ENCODE measurements around the gene ACBD4. TPM values are rescaled to one million over a fixed set of nuclear protein-coding genes. Genes with fewer than 3 reads are reported as not detected.

The ACBD4 gene
- total RNA-seq, 6 experiments from 2014 or later: 5.0 to 8.0 (median 6.5) TPM

DNA sequence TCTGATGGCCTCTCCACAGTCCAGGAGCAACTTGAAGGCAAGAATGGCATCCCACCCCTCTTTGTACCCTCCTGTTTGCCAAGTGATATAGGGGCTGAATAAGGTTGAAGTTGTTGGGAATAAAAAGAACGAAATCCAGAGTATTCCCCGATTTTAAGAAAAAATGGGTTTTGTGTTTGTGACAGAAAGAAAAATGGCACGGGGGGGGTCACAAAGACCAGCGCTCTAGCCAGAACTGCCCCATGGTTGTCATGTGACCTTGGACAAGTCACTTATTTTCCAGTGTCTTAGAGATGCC is 11.1 kb downstream of the ACBD4 start:
- Mint-ChIP-seq H3K36me3 (ENCODE audit: low read depth) (peaks cover 37% of the 10 kb centered on the region), H3K27ac (peak overlapping the region; percentile 100), H3K4me3 (peak overlapping the region; percentile 96), H3K9me3 (peaks cover 5% of the 10 kb centered on the region), H3K4me1 (ENCODE audit: low read depth) (peaks cover 33% of the 10 kb centered on the region), H3K27me3 (ENCODE audit: insufficient read depth) (peaks cover 21% of the 10 kb centered on the region)
- TF ChIP-seq, protein P1, sequence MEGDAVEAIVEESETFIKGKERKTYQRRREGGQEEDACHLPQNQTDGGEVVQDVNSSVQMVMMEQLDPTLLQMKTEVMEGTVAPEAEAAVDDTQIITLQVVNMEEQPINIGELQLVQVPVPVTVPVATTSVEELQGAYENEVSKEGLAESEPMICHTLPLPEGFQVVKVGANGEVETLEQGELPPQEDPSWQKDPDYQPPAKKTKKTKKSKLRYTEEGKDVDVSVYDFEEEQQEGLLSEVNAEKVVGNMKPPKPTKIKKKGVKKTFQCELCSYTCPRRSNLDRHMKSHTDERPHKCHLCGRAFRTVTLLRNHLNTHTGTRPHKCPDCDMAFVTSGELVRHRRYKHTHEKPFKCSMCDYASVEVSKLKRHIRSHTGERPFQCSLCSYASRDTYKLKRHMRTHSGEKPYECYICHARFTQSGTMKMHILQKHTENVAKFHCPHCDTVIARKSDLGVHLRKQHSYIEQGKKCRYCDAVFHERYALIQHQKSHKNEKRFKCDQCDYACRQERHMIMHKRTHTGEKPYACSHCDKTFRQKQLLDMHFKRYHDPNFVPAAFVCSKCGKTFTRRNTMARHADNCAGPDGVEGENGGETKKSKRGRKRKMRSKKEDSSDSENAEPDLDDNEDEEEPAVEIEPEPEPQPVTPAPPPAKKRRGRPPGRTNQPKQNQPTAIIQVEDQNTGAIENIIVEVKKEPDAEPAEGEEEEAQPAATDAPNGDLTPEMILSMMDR (IDR thresholded peaks at IDR 0.05): no peak
- DNase-seq: no peak

DNA sequence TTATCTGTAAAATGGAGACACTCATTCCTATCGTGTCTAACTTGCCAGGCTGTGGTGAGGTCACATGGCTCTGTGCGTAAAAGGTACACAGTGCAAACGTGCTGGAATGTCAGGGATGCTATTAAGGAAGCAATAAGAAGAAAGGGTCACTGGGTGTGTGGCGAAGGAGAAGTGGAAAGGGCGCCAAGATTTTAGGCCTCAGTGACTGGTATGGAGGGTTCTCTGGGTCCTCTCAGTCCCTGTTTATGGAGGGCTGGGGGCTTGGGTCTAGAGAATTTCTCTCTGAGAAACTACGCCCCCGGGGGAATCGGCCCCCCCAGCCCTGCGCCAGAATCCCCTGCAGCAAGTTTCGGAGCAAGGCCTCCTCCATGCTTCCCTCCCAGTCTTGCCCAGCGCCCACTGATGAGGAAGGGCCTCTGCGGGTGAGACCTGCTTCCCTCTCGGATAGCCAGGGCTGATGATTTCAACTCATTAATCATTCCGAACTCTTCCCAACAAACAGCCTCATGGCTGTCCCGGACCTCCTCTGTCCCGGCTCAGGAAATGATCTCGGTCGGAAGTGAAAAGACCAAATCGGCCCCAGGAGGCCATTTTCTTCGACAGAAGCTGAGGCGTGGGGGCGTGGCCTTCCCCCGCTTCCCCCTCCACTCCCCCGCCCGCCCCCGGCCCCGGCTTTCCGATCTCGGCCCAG is 11.5 kb downstream of the ACBD4 start:
- Mint-ChIP-seq H3K9me3 (peaks cover 5% of the 10 kb centered on the region), H3K27ac (peak overlapping the region; percentile 100), H3K36me3 (ENCODE audit: low read depth) (peaks cover 38% of the 10 kb centered on the region), H3K27me3 (ENCODE audit: insufficient read depth) (peaks cover 21% of the 10 kb centered on the region), H3K4me1 (ENCODE audit: low read depth) (peaks cover 38% of the 10 kb centered on the region), H3K4me3 (peak overlapping the region; percentile 96)
- peak; percentile 68 for DNase-seq
- TF ChIP-seq, protein P1 (IDR thresholded peaks at IDR 0.05): no peak

DNA sequence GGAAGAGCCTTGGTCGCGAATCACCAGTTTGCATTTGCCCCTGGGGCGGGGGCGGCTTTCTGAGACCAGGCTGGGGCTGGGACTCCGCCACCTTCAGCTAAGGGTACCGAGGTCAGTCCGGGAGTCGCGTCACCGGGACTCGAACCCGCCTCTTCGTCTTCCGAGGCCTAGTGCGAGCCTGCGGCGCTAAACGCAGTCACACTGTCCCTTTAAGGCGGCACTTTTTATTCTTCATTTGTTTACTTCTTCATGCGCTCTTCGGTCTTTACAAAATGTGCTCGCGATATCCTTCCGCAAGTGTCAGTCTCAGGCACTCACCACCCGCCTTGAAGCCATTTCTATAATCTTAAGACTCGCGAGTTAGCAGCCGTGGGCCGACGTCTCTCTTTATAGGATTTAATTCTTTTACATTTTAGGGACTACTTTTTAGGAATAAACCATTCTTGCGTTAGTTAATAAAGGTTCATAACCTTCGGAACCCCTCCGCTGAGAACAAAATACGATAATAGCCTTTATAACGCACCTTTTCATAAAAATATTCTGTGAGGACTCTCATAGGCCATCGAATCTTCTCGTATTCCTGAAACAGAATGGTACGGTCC is 12.2 kb downstream of the ACBD4 start:
- H3K36me3 Mint-ChIP-seq (ENCODE audit: low read depth): peaks cover 38% of the 10 kb centered on the region
- peaks cover 5% of the 10 kb centered on the region for H3K9me3 Mint-ChIP-seq
- peak; percentile 92 for DNase-seq
- peaks cover 38% of the 10 kb centered on the region for H3K4me1 Mint-ChIP-seq (ENCODE audit: low read depth)
- H3K27ac Mint-ChIP-seq: peak overlapping the region; percentile 100
- peak overlapping the region; percentile 96 for H3K4me3 Mint-ChIP-seq
- peaks cover 21% of the 10 kb centered on the region for H3K27me3 Mint-ChIP-seq (ENCODE audit: insufficient read depth)
- TF ChIP-seq, protein P1 (IDR thresholded peaks at IDR 0.05): no peak

DNA sequence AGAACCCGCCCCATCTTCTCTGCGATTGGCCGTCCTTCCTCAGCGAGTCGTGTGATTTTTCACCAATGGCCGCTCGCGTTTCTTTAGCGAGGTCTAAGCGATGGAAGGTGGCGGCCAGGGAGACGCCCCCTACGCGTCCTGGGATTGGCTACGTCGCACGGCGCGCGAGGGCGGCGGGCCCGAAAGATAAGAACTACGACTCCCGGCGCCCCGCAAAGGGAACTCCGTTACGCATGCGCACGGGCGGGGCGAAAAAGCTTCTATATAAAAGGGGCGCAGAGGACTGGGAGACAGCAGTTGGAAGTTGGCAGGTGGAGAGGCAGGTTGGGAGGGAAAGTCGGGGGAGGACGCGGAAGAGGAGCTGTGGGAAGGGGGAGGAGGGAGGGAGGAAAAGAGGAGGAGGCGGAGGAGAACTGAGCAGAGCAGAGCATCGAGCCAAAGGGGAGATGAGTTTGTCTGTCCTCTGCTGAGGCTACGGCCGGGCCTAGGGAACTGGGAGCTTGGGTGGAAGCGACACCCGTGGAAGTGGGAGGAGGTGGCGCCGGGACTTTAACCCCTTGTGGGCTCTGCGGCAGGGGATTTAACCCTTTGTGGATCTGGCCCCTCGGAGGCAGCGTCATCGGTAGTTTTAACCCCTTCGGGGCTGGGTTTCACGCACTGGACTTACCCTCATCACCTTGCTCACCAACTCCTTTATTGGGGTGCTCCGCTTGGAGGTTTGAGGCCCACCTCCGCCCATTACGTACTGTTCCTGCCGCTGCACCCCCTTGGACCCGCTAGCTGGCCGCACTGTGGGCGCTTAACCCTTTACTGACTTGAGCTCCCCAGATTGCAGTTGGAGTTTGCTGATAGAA is 12.9 kb downstream of the ACBD4 start, which contains the start of gene HEXIM1:
HEXIM1 (plus strand) TSS at position 293 of the 854 bp plus-strand sequence. CDS start 716 bp downstream, outside the sequence.
- Mint-ChIP-seq H3K27ac (peak within 1 kb of the TSS; percentile 100), H3K4me1 (ENCODE audit: low read depth) (peaks cover 38% of the 10 kb centered on the region), H3K36me3 (ENCODE audit: low read depth) (peaks cover 38% of the 10 kb centered on the region), H3K9me3 (peaks cover 5% of the 10 kb centered on the region), H3K4me3 (peak within 1 kb of the TSS; percentile 96), H3K27me3 (ENCODE audit: insufficient read depth) (peaks cover 21% of the 10 kb centered on the region)
- TF ChIP-seq, protein P1 (IDR thresholded peaks at IDR 0.05): no peak
- DNase-seq: peak; percentile 100

DNA sequence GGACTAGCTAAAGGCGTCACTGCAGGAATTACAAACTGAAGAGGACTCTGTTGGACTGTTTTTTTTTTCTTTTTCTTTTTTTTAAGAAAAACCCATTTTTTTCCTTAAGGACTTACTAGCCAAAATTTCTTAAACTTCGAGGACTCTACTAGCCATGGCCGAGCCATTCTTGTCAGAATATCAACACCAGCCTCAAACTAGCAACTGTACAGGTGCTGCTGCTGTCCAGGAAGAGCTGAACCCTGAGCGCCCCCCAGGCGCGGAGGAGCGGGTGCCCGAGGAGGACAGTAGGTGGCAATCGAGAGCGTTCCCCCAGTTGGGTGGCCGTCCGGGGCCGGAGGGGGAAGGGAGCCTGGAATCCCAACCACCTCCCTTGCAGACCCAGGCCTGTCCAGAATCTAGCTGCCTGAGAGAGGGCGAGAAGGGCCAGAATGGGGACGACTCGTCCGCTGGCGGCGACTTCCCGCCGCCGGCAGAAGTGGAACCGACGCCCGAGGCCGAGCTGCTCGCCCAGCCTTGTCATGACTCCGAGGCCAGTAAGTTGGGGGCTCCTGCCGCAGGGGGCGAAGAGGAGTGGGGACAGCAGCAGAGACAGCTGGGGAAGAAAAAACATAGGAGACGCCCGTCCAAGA is 13.7 kb downstream of the ACBD4 start:
- peaks cover 38% of the 10 kb centered on the region for H3K36me3 Mint-ChIP-seq (ENCODE audit: low read depth)
- H3K27ac Mint-ChIP-seq: peak overlapping the region; percentile 100
- peaks cover 31% of the 10 kb centered on the region for H3K4me1 Mint-ChIP-seq (ENCODE audit: low read depth)
- peak; percentile 72 for DNase-seq
- peak overlapping the region; percentile 96 for H3K4me3 Mint-ChIP-seq
- TF ChIP-seq, protein P1 (IDR thresholded peaks at IDR 0.05): peak; percentile 84
- H3K27me3 Mint-ChIP-seq (ENCODE audit: insufficient read depth): peaks cover 21% of the 10 kb centered on the region
- peaks cover 5% of the 10 kb centered on the region for H3K9me3 Mint-ChIP-seq
